ENCODE results near the gene FILIP1L. TPM values are rescaled to one million over a fixed set of nuclear protein-coding genes. Genes with fewer than 3 reads are reported as not detected.

FILIP1L gene
- total and polyA plus RNA-seq, 2 of the 13 experiments (the other 11 are each of a cell fraction or from before 2014, with no cell fraction given), result 8.1 to 187 TPM

DNA sequence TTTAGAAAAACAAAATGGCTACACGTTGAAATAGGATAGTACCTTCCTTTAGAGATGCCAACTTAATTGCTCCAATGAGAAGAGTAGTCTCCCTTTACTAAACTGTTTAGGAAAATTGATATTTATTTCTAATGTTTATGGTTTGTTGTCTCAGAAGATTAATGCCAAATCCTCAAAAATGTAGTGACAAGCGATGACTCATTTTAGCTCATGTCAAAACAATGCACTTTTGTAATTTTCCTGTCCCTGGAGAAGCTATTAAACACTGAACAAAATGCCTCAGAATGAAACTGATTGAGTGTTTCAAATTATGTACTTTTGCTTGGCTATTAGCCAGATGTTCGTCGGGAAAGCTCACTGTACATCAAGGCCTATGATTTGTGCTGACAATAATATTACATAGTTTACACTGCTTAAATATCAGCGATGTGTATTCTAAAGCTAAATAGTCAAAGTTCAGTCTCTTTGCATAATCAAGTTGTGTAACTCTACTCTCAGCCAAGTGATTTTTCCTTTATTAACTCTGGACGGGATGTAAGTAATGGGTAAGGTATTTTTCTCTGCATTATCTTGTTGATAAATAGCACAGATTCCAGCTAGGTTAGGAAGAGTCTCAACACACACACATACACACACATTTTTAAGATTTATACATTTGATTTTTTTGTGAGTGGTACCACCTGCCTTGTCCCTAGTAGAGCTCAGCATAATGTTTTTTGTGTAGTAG lies 212.9 kb downstream of the FILIP1L start (continued):
- TF ChIP-seq ZBTB1 (CRISPR knock-in tag; IDR thresholded peaks at IDR 0.05; ENCODE audit: borderline replicate concordance) (no peak), FOSL2 (CRISPR knock-in tag; IDR thresholded peaks at IDR 0.05) (peak; percentile 84), ADNP (CRISPR knock-in tag; IDR thresholded peaks at IDR 0.05) (no peak), TBX3 (IDR thresholded peaks at IDR 0.05; ENCODE audit: borderline replicate concordance) (peak; percentile 83; the same call in 1 of the 2 replicates), NR3C1 (CRISPR knock-in tag; IDR thresholded peaks at IDR 0.05) (no peak), ZNF780A (CRISPR knock-in tag; IDR thresholded peaks at IDR 0.05) (no peak), CHD4 (IDR thresholded peaks at IDR 0.05; ENCODE audit: borderline replicate concordance, low read length) (peak; percentile 69; the same call in 1 of the 2 replicates), GFI1 (CRISPR knock-in tag; IDR thresholded peaks at IDR 0.05; ENCODE audit: borderline replicate concordance) (peak; percentile 90), ZNF652 (CRISPR knock-in tag; IDR thresholded peaks at IDR 0.05; ENCODE audit: borderline replicate concordance, low read depth) (peak; percentile 70; the same call in 1 of the 2 replicates), KMT2A (CRISPR knock-in tag; IDR thresholded peaks at IDR 0.05) (no peak; the same call in 1 of the 2 replicates), ZC3H4 (CRISPR knock-in tag; IDR thresholded peaks at IDR 0.05; ENCODE audit: borderline replicate concordance) (no peak), HOXA5 (CRISPR knock-in tag; IDR thresholded peaks at IDR 0.05) (peak; percentile 51; the same call in 1 of the 2 replicates), GTF2F1 (IDR thresholded peaks at IDR 0.05; ENCODE audit: low read length) (no peak), DR1 (CRISPR knock-in tag; IDR thresholded peaks at IDR 0.05) (no peak), MAFK (conservative IDR thresholded peaks at IDR 0.05 in 1 of 2, IDR thresholded peaks at IDR 0.05 in 1 of 2; ENCODE audit: low read length in 2 of 2) (peak; percentile 66 to 70)
- TF ChIP-seq, protein P1, sequence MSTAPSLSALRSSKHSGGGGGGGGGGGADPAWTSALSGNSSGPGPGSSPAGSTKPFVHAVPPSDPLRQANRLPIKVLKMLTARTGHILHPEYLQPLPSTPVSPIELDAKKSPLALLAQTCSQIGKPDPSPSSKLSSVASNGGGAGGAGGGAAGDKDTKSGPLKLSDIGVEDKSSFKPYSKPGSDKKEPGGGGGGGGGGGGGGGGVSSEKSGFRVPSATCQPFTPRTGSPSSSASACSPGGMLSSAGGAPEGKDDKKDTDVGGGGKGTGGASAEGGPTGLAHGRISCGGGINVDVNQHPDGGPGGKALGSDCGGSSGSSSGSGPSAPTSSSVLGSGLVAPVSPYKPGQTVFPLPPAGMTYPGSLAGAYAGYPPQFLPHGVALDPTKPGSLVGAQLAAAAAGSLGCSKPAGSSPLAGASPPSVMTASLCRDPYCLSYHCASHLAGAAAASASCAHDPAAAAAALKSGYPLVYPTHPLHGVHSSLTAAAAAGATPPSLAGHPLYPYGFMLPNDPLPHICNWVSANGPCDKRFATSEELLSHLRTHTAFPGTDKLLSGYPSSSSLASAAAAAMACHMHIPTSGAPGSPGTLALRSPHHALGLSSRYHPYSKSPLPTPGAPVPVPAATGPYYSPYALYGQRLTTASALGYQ (CRISPR knock-in tag; IDR thresholded peaks at IDR 0.05), result peak; percentile 79; the same call in 1 of the 2 replicates
- TF ChIP-seq, protein P2, sequence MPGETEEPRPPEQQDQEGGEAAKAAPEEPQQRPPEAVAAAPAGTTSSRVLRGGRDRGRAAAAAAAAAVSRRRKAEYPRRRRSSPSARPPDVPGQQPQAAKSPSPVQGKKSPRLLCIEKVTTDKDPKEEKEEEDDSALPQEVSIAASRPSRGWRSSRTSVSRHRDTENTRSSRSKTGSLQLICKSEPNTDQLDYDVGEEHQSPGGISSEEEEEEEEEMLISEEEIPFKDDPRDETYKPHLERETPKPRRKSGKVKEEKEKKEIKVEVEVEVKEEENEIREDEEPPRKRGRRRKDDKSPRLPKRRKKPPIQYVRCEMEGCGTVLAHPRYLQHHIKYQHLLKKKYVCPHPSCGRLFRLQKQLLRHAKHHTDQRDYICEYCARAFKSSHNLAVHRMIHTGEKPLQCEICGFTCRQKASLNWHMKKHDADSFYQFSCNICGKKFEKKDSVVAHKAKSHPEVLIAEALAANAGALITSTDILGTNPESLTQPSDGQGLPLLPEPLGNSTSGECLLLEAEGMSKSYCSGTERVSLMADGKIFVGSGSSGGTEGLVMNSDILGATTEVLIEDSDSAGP (CRISPR knock-in tag; IDR thresholded peaks at IDR 0.05; ENCODE audit: borderline replicate concordance), result no peak
- TF ChIP-seq, protein P3, sequence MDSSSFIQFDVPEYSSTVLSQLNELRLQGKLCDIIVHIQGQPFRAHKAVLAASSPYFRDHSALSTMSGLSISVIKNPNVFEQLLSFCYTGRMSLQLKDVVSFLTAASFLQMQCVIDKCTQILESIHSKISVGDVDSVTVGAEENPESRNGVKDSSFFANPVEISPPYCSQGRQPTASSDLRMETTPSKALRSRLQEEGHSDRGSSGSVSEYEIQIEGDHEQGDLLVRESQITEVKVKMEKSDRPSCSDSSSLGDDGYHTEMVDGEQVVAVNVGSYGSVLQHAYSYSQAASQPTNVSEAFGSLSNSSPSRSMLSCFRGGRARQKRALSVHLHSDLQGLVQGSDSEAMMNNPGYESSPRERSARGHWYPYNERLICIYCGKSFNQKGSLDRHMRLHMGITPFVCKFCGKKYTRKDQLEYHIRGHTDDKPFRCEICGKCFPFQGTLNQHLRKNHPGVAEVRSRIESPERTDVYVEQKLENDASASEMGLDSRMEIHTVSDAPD (CRISPR knock-in tag; IDR thresholded peaks at IDR 0.05), result no peak
- TF ChIP-seq, protein P4, sequence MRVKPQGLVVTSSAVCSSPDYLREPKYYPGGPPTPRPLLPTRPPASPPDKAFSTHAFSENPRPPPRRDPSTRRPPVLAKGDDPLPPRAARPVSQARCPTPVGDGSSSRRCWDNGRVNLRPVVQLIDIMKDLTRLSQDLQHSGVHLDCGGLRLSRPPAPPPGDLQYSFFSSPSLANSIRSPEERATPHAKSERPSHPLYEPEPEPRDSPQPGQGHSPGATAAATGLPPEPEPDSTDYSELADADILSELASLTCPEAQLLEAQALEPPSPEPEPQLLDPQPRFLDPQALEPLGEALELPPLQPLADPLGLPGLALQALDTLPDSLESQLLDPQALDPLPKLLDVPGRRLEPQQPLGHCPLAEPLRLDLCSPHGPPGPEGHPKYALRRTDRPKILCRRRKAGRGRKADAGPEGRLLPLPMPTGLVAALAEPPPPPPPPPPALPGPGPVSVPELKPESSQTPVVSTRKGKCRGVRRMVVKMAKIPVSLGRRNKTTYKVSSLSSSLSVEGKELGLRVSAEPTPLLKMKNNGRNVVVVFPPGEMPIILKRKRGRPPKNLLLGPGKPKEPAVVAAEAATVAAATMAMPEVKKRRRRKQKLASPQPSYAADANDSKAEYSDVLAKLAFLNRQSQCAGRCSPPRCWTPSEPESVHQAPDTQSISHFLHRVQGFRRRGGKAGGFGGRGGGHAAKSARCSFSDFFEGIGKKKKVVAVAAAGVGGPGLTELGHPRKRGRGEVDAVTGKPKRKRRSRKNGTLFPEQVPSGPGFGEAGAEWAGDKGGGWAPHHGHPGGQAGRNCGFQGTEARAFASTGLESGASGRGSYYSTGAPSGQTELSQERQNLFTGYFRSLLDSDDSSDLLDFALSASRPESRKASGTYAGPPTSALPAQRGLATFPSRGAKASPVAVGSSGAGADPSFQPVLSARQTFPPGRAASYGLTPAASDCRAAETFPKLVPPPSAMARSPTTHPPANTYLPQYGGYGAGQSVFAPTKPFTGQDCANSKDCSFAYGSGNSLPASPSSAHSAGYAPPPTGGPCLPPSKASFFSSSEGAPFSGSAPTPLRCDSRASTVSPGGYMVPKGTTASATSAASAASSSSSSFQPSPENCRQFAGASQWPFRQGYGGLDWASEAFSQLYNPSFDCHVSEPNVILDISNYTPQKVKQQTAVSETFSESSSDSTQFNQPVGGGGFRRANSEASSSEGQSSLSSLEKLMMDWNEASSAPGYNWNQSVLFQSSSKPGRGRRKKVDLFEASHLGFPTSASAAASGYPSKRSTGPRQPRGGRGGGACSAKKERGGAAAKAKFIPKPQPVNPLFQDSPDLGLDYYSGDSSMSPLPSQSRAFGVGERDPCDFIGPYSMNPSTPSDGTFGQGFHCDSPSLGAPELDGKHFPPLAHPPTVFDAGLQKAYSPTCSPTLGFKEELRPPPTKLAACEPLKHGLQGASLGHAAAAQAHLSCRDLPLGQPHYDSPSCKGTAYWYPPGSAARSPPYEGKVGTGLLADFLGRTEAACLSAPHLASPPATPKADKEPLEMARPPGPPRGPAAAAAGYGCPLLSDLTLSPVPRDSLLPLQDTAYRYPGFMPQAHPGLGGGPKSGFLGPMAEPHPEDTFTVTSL (CRISPR knock-in tag; IDR thresholded peaks at IDR 0.05; ENCODE audit: borderline replicate concordance), result peak; percentile 80; the same call in 1 of the 2 replicates

Data from HepG2 (cell line).